Measurements from ENCODE around the gene RFTN2.
A peak's percentile ranks its signal among the peaks of the same experiment; 100 is the strongest.
"Not testable (repeated sequence)": the region's sequence is repeated elsewhere in the genome, so short reads cannot be mapped to it uniquely, and the experiment has no call there.

The RFTN2 gene

GRCh38 chr2:197674591-197674990 lies 796 bp downstream of the RFTN2 start:
- peak in 8 of 51 donors; percentile 1 to 66 (median 12) for DNase-seq

- peak in 4 of 51 donors; percentile 1 to 30 (median 6) for DNase-seq
These were observed 1.3 kb downstream of the RFTN2 start for GRCh38 chr2:197674060-197674459.

- DNase-seq = peak in 1 of 51 donors; percentile 12
These were observed 1.8 kb downstream of the RFTN2 start for GRCh38 chr2:197673606-197674005.

- DNase-seq = peak in 8 of 51 donors; percentile 3 to 27 (median 8)
These were observed 2.3 kb downstream of the RFTN2 start for GRCh38 chr2:197673106-197673505.

- DNase-seq = no peak
These were observed 3.0 kb downstream of the RFTN2 start for GRCh38 chr2:197672371-197672893.

GRCh38 chr2:197669077-197669476 lies 6.3 kb downstream of the RFTN2 start:
- DNase-seq = no peak

- no peak for DNase-seq
These were observed 7.1 kb downstream of the RFTN2 start for GRCh38 chr2:197668296-197668695.

- no peak for DNase-seq
These were observed 9.1 kb downstream of the RFTN2 start for GRCh38 chr2:197666277-197666676.

- no peak for DNase-seq
These were observed 13.8 kb downstream of the RFTN2 start for GRCh38 chr2:197661626-197662025.

GRCh38 chr2:197657562-197657961 lies 17.8 kb downstream of the RFTN2 start:
- DNase-seq = no peak

- DNase-seq = no peak
These were observed 27.3 kb downstream of the RFTN2 start for GRCh38 chr2:197647961-197648690.

GRCh38 chr2:197641666-197642065 lies 33.7 kb downstream of the RFTN2 start:
- no peak for DNase-seq

GRCh38 chr2:197640571-197641122 lies 34.7 kb downstream of the RFTN2 start:
- not testable (repeated sequence) for DNase-seq

- DNase-seq = no peak
These were observed 42.2 kb downstream of the RFTN2 start for GRCh38 chr2:197633109-197633657.

- DNase-seq = peak in 45 of 51 donors; percentile 1 to 94 (median 43)
These were observed 47.3 kb downstream of the RFTN2 start for GRCh38 chr2:197628043-197628500.

- DNase-seq = peak in 2 of 51 donors; percentile 19 to 43
These were observed 48.3 kb downstream of the RFTN2 start for GRCh38 chr2:197626965-197627625.

- DNase-seq = no peak
These were observed 55.3 kb downstream of the RFTN2 start for GRCh38 chr2:197620133-197620532.

- no peak for DNase-seq
These were observed 60.3 kb downstream of the RFTN2 start for GRCh38 chr2:197615016-197615652.

- peak in 1 of 51 donors; percentile 2 for DNase-seq
These were observed 60.9 kb downstream of the RFTN2 start for GRCh38 chr2:197614532-197614931.

GRCh38 chr2:197613509-197613987 lies 61.8 kb downstream of the RFTN2 start:
- DNase-seq = no peak

- no peak for DNase-seq
These were observed 69.2 kb downstream of the RFTN2 start for GRCh38 chr2:197606180-197606579.
